ENCODE data around the gene NWD2.

GRCh38 chr4:37320513-37321235 lies 76.1 kb downstream of the NWD2 start:
- TF ChIP-seq CTCF (conservative IDR thresholded peaks at IDR 0.05; ENCODE audit: low read length) (no peak), EZH2phosphoT487 (IDR thresholded peaks at IDR 0.05; ENCODE audit: borderline replicate concordance) (no peak)
